GM19455 (cell line): Measurements from ENCODE around the gene RPP40.

Experiments used
- ATAC-seq: cut with Tn5 transposase; IDR thresholded peaks from one replicate; pipeline ENCODE4 v1.9.1; 2021; ENCODE audit not compliant: unreplicated experiment

The RPP40 gene

GRCh38 chr6:4971851-4972250, 32.0 kb downstream of the RPP40 start:
- no peak for ATAC-seq

- ATAC-seq: no peak
Observed at GRCh38 chr6:4970739-4971395, 33.0 kb downstream of the RPP40 start.

- ATAC-seq: no peak
Observed at GRCh38 chr6:4969609-4970285, 34.1 kb downstream of the RPP40 start.

GRCh38 chr6:4967301-4968030, 36.4 kb downstream of the RPP40 start:
- ATAC-seq: no peak

GRCh38 chr6:4965562-4966389, 38.1 kb downstream of the RPP40 start:
- no peak for ATAC-seq

- no peak for ATAC-seq
Observed at GRCh38 chr6:4964675-4965561, 38.9 kb downstream of the RPP40 start.

GRCh38 chr6:4962905-4963304, 40.9 kb downstream of the RPP40 start:
- ATAC-seq: no peak

GRCh38 chr6:4961322-4962168, 42.3 kb downstream of the RPP40 start:
- no peak for ATAC-seq

- no peak for ATAC-seq
Observed at GRCh38 chr6:4958624-4959023, 45.2 kb downstream of the RPP40 start.

GRCh38 chr6:4957521-4958231, 46.2 kb downstream of the RPP40 start:
- no peak for ATAC-seq

GRCh38 chr6:4956625-4957024, 47.2 kb downstream of the RPP40 start:
- no peak for ATAC-seq

- ATAC-seq: no peak
Observed at GRCh38 chr6:4953440-4953839, 50.4 kb downstream of the RPP40 start.

GRCh38 chr6:4950836-4951533, 52.9 kb downstream of the RPP40 start:
- no peak for ATAC-seq

GRCh38 chr6:4950076-4950475, 53.8 kb downstream of the RPP40 start:
- ATAC-seq: no peak

GRCh38 chr6:4948781-4949450, 54.9 kb downstream of the RPP40 start:
- ATAC-seq: no peak

- ATAC-seq: no peak
Observed at GRCh38 chr6:4947716-4948115, 56.1 kb downstream of the RPP40 start.

GRCh38 chr6:4946521-4946920, 57.3 kb downstream of the RPP40 start:
- ATAC-seq: no peak
